ENCODE data around the gene LINC00632. TPM values are rescaled to one million over a fixed set of nuclear protein-coding genes. Genes with fewer than 3 reads are reported as not detected.
A peak's percentile ranks its signal among the peaks of the same experiment; 100 is the strongest.

Gene LINC00632
- total and polyA plus RNA-seq, 4 donors, result 0.57 to 106 (median 56.5) TPM

DNA sequence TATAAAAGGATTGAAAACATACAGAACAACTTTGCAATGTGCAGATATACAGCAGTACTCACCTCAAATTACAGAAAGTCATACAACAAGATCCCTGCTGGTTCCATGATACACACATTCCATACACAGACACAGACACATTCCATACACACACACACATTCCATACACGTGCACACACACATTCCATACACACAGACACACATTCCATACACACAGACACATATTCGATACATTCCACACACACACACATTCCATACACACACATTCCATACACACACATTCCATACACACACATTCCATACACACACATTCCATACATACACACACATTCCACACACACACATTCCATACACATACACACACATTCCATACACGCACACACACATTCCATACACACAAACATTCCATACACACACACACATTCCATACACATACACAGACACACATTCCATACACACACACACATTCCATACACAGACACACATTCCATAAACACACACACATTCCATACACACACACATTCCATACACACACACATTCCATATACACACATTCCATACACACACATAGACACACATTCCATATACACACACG, 13.7 kb downstream of the LINC00632 start:
- DNase-seq (peak; percentile 48 to 87 (median 71)), ATAC-seq (ENCODE audit: insufficient read depth, low FRiP score) (no peak)
- Histone ChIP-seq H3K36me3 (ENCODE audit: control insufficient read depth in 4 of 4, insufficient read depth in 4 of 4, low read length in 4 of 4) (peaks cover 0 to 35% (median 4%) of the 10 kb centered on the region in 4 donors), H3K9me3 (ENCODE audit: control insufficient read depth in 4 of 4, insufficient read depth in 3 of 4, low read length in 3 of 4) (peaks cover 0 to 13% (median 0%) of the 10 kb centered on the region in 4 donors), H3K9ac (ENCODE audit: insufficient read depth in 1 of 2, low read length in 2 of 2) (no peak overlapping the region), H3K27ac (ENCODE audit: low read depth in 1 of 2, low read length in 1 of 2) (no peak overlapping the region), H3K4me1 (ENCODE audit: control insufficient read depth in 5 of 5, insufficient read depth in 5 of 5, low read length in 5 of 5) (peaks cover 0 to 9% (median 0%) of the 10 kb centered on the region in 5 donors), H3K27me3 (ENCODE audit: control insufficient read depth in 3 of 3, insufficient read depth in 3 of 3, low read length in 2 of 3) (peaks cover 0 to 3% (median 0%) of the 10 kb centered on the region in 3 donors), H3K4me3 (no peak overlapping the region)
- TF ChIP-seq, protein P1, sequence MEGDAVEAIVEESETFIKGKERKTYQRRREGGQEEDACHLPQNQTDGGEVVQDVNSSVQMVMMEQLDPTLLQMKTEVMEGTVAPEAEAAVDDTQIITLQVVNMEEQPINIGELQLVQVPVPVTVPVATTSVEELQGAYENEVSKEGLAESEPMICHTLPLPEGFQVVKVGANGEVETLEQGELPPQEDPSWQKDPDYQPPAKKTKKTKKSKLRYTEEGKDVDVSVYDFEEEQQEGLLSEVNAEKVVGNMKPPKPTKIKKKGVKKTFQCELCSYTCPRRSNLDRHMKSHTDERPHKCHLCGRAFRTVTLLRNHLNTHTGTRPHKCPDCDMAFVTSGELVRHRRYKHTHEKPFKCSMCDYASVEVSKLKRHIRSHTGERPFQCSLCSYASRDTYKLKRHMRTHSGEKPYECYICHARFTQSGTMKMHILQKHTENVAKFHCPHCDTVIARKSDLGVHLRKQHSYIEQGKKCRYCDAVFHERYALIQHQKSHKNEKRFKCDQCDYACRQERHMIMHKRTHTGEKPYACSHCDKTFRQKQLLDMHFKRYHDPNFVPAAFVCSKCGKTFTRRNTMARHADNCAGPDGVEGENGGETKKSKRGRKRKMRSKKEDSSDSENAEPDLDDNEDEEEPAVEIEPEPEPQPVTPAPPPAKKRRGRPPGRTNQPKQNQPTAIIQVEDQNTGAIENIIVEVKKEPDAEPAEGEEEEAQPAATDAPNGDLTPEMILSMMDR (IDR thresholded peaks at IDR 0.05; ENCODE audit: control extremely low read depth, extremely low read depth), result no peak
- WGBS, 2 donors, result 56 to 64% methylated on average over 4 of the region's 4 CpGs

GRCh38 chrX:140724309-140724708, 14.8 kb downstream of the LINC00632 start:
- Histone ChIP-seq H3K4me3 (no peak overlapping the region), H3K27ac (ENCODE audit: low read depth in 1 of 2, low read length in 1 of 2) (no peak overlapping the region), H3K27me3 (ENCODE audit: control insufficient read depth in 3 of 3, insufficient read depth in 3 of 3, low read length in 2 of 3) (peaks cover 0 to 3% (median 0%) of the 10 kb centered on the region in 3 donors), H3K4me1 (ENCODE audit: control insufficient read depth in 5 of 5, insufficient read depth in 5 of 5, low read length in 5 of 5) (peaks cover 0 to 9% (median 0%) of the 10 kb centered on the region in 5 donors), H3K9me3 (ENCODE audit: control insufficient read depth in 4 of 4, insufficient read depth in 3 of 4, low read length in 3 of 4) (peaks cover 0 to 13% (median 0%) of the 10 kb centered on the region in 4 donors), H3K9ac (ENCODE audit: insufficient read depth in 1 of 2, low read length in 2 of 2) (no peak overlapping the region), H3K36me3 (ENCODE audit: control insufficient read depth in 4 of 4, insufficient read depth in 4 of 4, low read length in 4 of 4) (peaks cover 0 to 35% (median 4%) of the 10 kb centered on the region in 4 donors)
- 89 to 95% methylated on average over 3 of the region's 3 CpGs for WGBS, 2 donors
- no peak for ATAC-seq (ENCODE audit: insufficient read depth, low FRiP score)
- TF ChIP-seq, protein P1 (IDR thresholded peaks at IDR 0.05; ENCODE audit: control extremely low read depth, extremely low read depth), result no peak
- peak in 2 of 3 donors; percentile 42 to 72 for DNase-seq

GRCh38 chrX:140724736-140725135, 15.2 kb downstream of the LINC00632 start:
- Histone ChIP-seq H3K9me3 (ENCODE audit: control insufficient read depth in 4 of 4, insufficient read depth in 3 of 4, low read length in 3 of 4) (peaks cover 0 to 13% (median 0%) of the 10 kb centered on the region in 4 donors), H3K4me1 (ENCODE audit: control insufficient read depth in 5 of 5, insufficient read depth in 5 of 5, low read length in 5 of 5) (peaks cover 0 to 9% (median 0%) of the 10 kb centered on the region in 5 donors), H3K4me3 (no peak overlapping the region), H3K27ac (ENCODE audit: low read depth in 1 of 2, low read length in 1 of 2) (no peak overlapping the region), H3K36me3 (ENCODE audit: control insufficient read depth in 4 of 4, insufficient read depth in 4 of 4, low read length in 4 of 4) (peaks cover 0 to 35% (median 4%) of the 10 kb centered on the region in 4 donors), H3K9ac (ENCODE audit: insufficient read depth in 1 of 2, low read length in 2 of 2) (no peak overlapping the region), H3K27me3 (ENCODE audit: control insufficient read depth in 3 of 3, insufficient read depth in 3 of 3, low read length in 2 of 3) (peaks cover 0 to 3% (median 0%) of the 10 kb centered on the region in 3 donors)
- 57 to 74% methylated on average over 3 of the region's 3 CpGs for WGBS, 2 donors
- TF ChIP-seq, protein P1 (IDR thresholded peaks at IDR 0.05; ENCODE audit: control extremely low read depth, extremely low read depth), result no peak
- DNase-seq (peak; percentile 37 to 75 (median 55)), ATAC-seq (ENCODE audit: insufficient read depth, low FRiP score) (no peak)

Measured in lung (tissue), 12 donors.